SKM-1 (cell line): ENCODE results near the gene C16orf74.
A peak's percentile ranks its signal among the peaks of the same experiment; 100 is the strongest.

Experiments used
- DNase-seq: peaks from one replicate; lab custom pipeline; 2025; ENCODE audit not compliant: unreplicated experiment; lab: John Stamatoyannopoulos, UW

Gene C16orf74

GRCh38 chr16:85720302-85720637 lies 30.6 kb downstream of the C16orf74 start:
- DNase-seq, result no peak

- DNase-seq, result no peak
Observed at GRCh38 chr16:85719605-85720301, 31.1 kb downstream of the C16orf74 start.

- DNase-seq, result no peak
Observed at GRCh38 chr16:85718682-85719081, 32.2 kb downstream of the C16orf74 start.

GRCh38 chr16:85718153-85718477 lies 32.8 kb downstream of the C16orf74 start:
- DNase-seq, result no peak

GRCh38 chr16:85717393-85718152 lies 33.3 kb downstream of the C16orf74 start:
- DNase-seq, result peak; percentile 12

- DNase-seq, result no peak
Observed at GRCh38 chr16:85716680-85717038, 34.2 kb downstream of the C16orf74 start.

- no peak for DNase-seq
Observed at GRCh38 chr16:85716022-85716679, 34.7 kb downstream of the C16orf74 start.

GRCh38 chr16:85715169-85716021 lies 35.5 kb downstream of the C16orf74 start:
- no peak for DNase-seq

- DNase-seq, result no peak
Observed at GRCh38 chr16:85712801-85713200, 38.1 kb downstream of the C16orf74 start.

- no peak for DNase-seq
Observed at GRCh38 chr16:85711982-85712587, 38.8 kb downstream of the C16orf74 start.

- DNase-seq, result no peak
Observed at GRCh38 chr16:85710732-85711131, 40.2 kb downstream of the C16orf74 start.

GRCh38 chr16:85709766-85710585 lies 40.9 kb downstream of the C16orf74 start:
- no peak for DNase-seq

GRCh38 chr16:85708338-85708737 lies 42.6 kb downstream of the C16orf74 start:
- no peak for DNase-seq

GRCh38 chr16:85707528-85708095 lies 43.3 kb downstream of the C16orf74 start:
- no peak for DNase-seq

- DNase-seq, result no peak
Observed at GRCh38 chr16:85706449-85707034, 44.4 kb downstream of the C16orf74 start.

- DNase-seq, result no peak
Observed at GRCh38 chr16:85704900-85705846, 45.7 kb downstream of the C16orf74 start.

GRCh38 chr16:85704011-85704410 lies 46.9 kb downstream of the C16orf74 start:
- no peak for DNase-seq

GRCh38 chr16:85699628-85700027 lies 51.3 kb downstream of the C16orf74 start:
- no peak for DNase-seq
